Measurements from ENCODE around the gene ITIH3. TPM values are rescaled to one million over a fixed set of nuclear protein-coding genes. Genes with fewer than 3 reads are reported as not detected.

The ITIH3 gene
- total RNA-seq, 1 experiment from 2014 or later, result not detected

- no TSS peak for BruUV-seq (replicated peaks)
- POLR2A ChIA-PET (ENCODE audit: low non-redundant PET), result interaction anchor here (0.5 kb wide), 1 partner anchor 11 kb away, joined by 4 read pairs; no protein-coding TSS in a partner anchor
These were observed 37.1 kb downstream of the ITIH3 start for GRCh38 chr3:52831500-52832301.

GRCh38 chr3:52833202-52833601 is 38.6 kb downstream of the ITIH3 start:
- no peak for TF ChIP-seq EZH2 (IDR thresholded peaks at IDR 0.05; ENCODE audit: borderline replicate concordance, low read depth, low read length, poor library complexity, severe bottlenecking)
- TF ChIP-seq CTCF (conservative IDR thresholded peaks at IDR 0.05; ENCODE audit: low read depth, low read length), result no peak
- no peaks in the 10 kb centered on the region for H3K36me3 ChIP-seq (ENCODE audit: insufficient read depth, low read length, poor library complexity, severe bottlenecking)

More at GRCh38 chr3:52831500-52832301, 37.1 kb downstream of the ITIH3 start:
- no peak for TF ChIP-seq EZH2 (IDR thresholded peaks at IDR 0.05; ENCODE audit: borderline replicate concordance, low read depth, low read length, poor library complexity, severe bottlenecking)
- no peak for TF ChIP-seq CTCF (conservative IDR thresholded peaks at IDR 0.05; ENCODE audit: low read depth, low read length)
- Histone ChIP-seq H3K36me3 (ENCODE audit: insufficient read depth, low read length, poor library complexity, severe bottlenecking) (no peaks in the 10 kb centered on the region), H3K4me3 (ENCODE audit: low read depth, low read length, poor library complexity, severe bottlenecking) (no peak overlapping the region), H3K9me3 (ENCODE audit: low read depth, low read length, poor library complexity, severe bottlenecking) (no peaks in the 10 kb centered on the region), H3K4me1 (ENCODE audit: insufficient read depth, low read length, poor library complexity, severe bottlenecking) (no peaks in the 10 kb centered on the region), H3K27ac (ENCODE audit: low read depth, low read length, poor library complexity, severe bottlenecking) (no peak overlapping the region), H3K27me3 (replicated peaks; ENCODE audit: insufficient read depth, low read depth, low read length, poor library complexity) (no peaks in the 10 kb centered on the region)
- CTCF ChIA-PET, result no interaction called here
- intact Hi-C loops (cut with micrococcal nuclease; ENCODE audit: unreplicated experiment), result no loop called here
- peak; percentile 44 for DNase-seq (ENCODE audit: low spot score)

GRCh38 chr3:52834871-52835501 is 40.4 kb downstream of the ITIH3 start, which contains the start of gene MUSTN1:
TSS of gene MUSTN1 (minus strand) at chr3:52835019. CDS start at chr3:52834948, 71 bp downstream.
- intact Hi-C loops (cut with micrococcal nuclease; ENCODE audit: unreplicated experiment), result no loop called here
- H3K4me3 ChIP-seq (ENCODE audit: low read depth, low read length, poor library complexity, severe bottlenecking), result no peak within 1 kb of the TSS
- H3K27ac ChIP-seq (ENCODE audit: low read depth, low read length, poor library complexity, severe bottlenecking), result no peak within 1 kb of the TSS
- H3K9me3 ChIP-seq (ENCODE audit: low read depth, low read length, poor library complexity, severe bottlenecking), result no peaks in the 10 kb centered on the region
- CTCF ChIA-PET, result no interaction called here
- no peak for TF ChIP-seq CTCF (conservative IDR thresholded peaks at IDR 0.05; ENCODE audit: low read depth, low read length)
- DNase-seq (ENCODE audit: low spot score), result no peak
- no TSS peak for BruUV-seq (replicated peaks)
- no peaks in the 10 kb centered on the region for H3K36me3 ChIP-seq (ENCODE audit: insufficient read depth, low read length, poor library complexity, severe bottlenecking)
- H3K27me3 ChIP-seq (replicated peaks; ENCODE audit: insufficient read depth, low read depth, low read length, poor library complexity), result no peaks in the 10 kb centered on the region
- H3K4me1 ChIP-seq (ENCODE audit: insufficient read depth, low read length, poor library complexity, severe bottlenecking), result no peaks in the 10 kb centered on the region
- POLR2A ChIA-PET (ENCODE audit: low non-redundant PET), result no interaction called here

More at GRCh38 chr3:52833202-52833601, 38.6 kb downstream of the ITIH3 start:
- no TSS peak for BruUV-seq (replicated peaks)
- Histone ChIP-seq H3K27ac (ENCODE audit: low read depth, low read length, poor library complexity, severe bottlenecking) (no peak overlapping the region), H3K4me1 (ENCODE audit: insufficient read depth, low read length, poor library complexity, severe bottlenecking) (no peaks in the 10 kb centered on the region), H3K4me3 (ENCODE audit: low read depth, low read length, poor library complexity, severe bottlenecking) (no peak overlapping the region), H3K27me3 (replicated peaks; ENCODE audit: insufficient read depth, low read depth, low read length, poor library complexity) (no peaks in the 10 kb centered on the region), H3K9me3 (ENCODE audit: low read depth, low read length, poor library complexity, severe bottlenecking) (no peaks in the 10 kb centered on the region)
- CTCF ChIA-PET, result no interaction called here
- no peak for DNase-seq (ENCODE audit: low spot score)
- POLR2A ChIA-PET (ENCODE audit: low non-redundant PET), result no interaction called here
- intact Hi-C loops (cut with micrococcal nuclease; ENCODE audit: unreplicated experiment), result no loop called here

Data from A673 (cell line).